GM18498 (cell line): ENCODE measurements around the gene CLRN3.

Experiments used
- ATAC-seq: cut with Tn5 transposase; IDR thresholded peaks from one replicate; pipeline ENCODE4 v1.9.1; 2021; ENCODE audit warnings: mild to moderate bottlenecking, moderate library complexity; ENCODE audit not compliant: unreplicated experiment

Gene CLRN3

DNA sequence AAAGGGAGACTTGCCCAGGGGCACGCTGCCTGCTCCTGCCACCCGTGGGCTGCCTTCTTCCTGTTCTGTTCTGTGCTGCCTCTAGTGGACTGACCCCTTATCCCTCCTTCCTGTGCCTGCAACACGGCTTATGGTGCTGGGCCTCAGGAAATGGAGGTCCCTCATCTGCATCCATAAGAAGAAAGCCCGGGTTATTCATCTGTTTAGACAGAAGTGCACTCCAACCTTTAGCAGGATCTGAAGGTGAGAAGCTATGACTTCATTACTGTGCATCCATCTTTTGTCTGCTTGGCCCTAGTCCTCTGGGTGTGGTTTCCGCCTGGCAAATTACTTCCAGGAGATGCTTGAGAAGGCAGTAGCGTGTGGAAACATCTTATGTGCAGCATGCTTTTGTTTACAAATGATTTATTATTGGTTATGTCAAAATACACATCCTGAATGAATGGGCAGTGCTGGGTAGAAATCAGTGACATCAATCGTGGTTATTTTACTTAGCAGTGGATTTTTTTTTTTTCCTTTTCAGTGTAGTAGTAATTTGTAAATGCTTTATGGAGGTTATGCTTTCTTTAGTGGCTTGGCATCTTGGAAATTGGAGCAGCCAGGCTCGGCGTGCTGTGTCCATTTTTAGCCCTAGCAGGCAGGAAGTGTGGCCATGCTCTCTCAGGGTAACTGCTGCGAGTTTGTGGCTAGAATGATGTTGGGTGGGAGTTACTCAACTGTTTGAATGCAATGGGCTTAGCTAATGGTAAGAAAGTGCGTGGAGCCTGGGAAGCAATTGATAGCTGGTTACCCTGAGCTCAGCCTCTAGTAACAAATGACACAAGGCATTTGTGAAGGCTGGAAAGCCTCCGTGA lies 26.9 kb upstream of the CLRN3 start:
- no peak for ATAC-seq

DNA sequence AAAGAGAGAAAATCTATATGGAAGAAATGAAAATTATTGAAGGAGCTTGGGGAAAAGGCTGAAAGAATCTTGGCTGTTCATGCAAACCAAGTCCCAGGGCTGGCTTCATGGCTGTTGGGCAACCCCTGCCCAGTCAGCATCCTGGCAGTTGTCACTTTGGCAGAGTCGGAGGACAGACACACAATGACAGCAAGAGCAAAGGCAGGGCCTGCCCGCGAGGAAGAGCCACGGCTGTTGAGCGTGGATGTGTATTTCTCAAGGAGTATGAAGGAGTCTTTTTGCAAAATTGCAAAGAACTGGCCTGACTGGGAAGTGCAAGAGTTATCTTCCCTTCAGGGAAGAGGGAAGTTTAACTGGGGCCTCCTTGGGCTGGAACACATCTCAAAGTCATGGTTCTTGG lies 25.8 kb upstream of the CLRN3 start:
- no peak for ATAC-seq

DNA sequence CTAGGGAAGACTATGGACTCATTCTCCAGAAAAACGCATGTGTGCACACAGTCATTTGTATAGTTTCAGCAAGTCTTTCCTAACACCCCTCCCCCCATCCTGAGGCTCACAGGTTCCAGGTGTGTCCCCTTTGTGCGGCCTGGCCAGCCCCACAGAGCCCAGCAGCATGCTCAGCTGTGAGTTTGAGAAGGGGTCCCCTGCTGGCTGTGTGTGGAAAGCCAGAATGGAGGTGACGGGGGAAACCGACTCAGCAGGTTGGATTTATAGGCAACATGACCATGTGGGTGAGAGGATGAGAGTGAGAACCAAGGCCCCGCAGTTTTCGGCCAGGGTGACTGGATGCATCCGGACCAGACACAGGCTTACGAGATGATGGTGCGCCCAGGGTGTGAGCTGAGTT lies 24.1 kb upstream of the CLRN3 start:
- ATAC-seq, result no peak

DNA sequence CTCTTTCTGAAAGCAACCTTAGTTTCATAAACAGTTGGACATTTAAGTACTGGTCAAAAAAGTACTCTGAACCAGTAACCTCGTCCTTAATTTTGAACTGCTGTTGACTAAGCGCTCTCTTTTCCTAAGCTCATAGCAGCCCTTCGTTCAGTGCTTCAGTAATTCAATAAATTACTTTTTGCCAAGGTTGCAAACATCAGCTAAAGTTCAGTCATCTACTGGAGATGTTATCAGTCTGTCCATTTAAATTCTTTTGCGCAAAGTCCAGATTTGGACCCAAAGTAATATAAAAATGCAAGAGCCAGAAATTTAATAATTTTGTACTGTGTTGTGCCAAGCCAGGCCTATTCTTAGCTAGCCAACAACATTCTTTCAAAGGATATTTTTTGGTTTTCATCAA lies 22.6 kb upstream of the CLRN3 start:
- no peak for ATAC-seq

DNA sequence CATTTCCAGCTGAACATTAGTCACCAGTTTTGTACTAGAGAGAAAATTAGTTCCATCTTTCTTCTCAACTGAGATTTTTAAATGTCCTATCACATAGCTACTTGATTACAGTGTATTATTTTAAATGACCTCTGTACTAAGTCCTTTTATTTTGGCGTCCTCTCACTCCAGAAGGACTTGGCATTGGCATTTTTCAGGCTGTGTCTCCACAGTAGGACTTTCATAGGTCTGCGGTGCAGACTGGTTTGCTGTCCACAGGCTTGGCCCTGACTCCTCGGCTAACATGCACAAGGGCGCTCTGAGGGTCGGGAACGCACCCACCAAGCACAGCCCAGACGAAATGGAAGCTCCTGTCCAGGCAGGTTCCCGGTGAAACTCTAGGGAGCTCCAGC lies 20.6 kb upstream of the CLRN3 start:
- ATAC-seq, result no peak

DNA sequence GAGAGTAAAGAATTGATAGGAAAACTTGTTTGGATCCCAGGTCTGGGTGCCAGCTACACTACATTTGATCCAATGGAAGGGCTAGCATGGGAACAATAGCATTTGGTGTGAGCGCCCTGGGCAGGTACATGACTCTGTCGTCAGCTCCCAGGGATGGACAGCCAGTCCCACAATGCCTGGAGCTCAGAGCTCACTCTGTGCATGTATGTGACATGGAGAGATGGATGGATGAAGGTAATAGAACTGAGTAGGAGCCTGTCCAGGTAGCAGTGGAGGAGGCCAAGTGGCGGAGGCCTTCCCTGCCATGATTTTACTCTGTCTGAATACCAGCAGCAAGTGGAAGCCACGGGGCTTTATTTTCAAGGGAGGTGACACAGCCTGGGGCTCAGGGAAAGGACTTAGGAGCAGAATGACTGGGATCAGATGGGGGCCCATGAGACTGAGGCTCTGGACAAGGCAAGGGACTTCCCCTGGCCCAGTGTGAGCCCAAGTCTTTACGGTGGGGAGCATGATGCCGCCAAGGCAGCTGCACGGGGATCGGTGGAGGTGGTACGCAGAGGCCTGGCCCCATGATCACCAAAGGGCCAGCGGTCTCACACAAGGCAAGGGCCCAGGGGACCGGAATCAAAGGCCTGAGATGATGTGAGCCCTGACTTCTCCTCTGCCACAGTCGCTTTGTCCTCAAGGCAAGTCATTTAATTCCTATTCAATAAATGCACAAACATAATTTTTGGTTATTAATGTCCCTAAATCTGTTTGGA lies 20.0 kb upstream of the CLRN3 start:
- no peak for ATAC-seq

DNA sequence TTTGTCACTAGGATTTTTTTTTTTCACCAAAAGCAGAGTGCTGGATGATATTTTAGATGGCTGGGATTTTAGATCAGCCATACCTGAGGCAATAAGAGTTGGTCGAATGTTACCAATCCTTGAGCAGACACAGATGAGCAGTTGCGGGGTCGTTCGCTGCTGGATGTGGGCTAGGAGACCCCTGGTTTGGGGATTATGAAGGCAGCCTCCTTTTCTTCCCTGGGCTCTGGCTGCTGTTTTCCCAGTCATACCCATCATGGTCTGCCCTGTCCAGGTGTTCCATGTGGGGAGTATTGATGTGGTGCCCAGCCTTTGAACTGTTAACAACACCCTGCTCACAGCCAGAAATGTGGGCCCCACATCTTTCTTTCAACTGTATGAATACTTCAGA lies 19.1 kb upstream of the CLRN3 start:
- no peak for ATAC-seq

DNA sequence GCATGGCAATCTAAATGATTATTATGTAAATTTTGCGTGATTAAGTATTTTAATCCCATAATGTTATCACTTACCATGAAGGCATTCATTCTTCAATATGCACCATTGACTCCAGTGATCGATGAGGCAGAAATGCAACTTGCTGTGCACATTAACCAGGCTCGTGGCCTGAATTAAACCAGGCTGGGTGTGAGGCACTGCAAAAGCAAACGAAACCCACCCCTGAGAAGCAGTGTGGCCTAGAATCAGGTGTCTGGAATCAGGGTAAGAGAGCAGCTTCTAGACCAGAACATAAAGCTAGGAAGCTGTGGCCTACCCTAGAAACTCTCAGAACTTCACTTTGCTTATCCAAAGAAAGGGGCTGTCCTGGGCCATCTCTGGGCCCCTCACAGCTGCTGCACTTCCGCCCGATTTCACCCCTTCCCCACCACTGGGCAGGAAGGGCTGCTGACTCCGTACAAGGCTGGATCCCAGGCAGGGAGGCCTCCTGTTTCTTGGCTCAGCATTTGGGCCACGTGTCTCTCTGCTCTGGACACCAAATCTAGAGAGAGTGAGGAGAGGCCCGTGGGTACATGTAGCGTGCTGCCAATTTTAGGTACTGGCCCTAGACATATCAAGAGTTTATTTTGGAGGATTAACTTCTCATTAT lies 18.6 kb upstream of the CLRN3 start:
- no peak for ATAC-seq

DNA sequence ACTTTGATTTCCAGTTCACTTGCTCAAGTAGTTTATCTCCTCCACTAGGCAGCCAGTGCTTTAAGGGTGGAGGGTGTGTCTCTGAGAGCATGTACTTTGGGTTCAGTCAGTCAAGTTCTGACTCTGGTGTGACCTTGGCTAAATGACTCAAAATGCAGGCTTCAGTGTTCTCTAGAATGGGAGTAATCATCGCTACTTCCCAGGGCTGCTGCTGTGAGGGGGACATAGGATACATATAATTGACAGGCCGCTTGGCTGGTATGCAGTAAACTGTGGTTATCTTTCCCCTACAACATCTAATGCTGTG lies 17.7 kb upstream of the CLRN3 start:
- no peak for ATAC-seq

DNA sequence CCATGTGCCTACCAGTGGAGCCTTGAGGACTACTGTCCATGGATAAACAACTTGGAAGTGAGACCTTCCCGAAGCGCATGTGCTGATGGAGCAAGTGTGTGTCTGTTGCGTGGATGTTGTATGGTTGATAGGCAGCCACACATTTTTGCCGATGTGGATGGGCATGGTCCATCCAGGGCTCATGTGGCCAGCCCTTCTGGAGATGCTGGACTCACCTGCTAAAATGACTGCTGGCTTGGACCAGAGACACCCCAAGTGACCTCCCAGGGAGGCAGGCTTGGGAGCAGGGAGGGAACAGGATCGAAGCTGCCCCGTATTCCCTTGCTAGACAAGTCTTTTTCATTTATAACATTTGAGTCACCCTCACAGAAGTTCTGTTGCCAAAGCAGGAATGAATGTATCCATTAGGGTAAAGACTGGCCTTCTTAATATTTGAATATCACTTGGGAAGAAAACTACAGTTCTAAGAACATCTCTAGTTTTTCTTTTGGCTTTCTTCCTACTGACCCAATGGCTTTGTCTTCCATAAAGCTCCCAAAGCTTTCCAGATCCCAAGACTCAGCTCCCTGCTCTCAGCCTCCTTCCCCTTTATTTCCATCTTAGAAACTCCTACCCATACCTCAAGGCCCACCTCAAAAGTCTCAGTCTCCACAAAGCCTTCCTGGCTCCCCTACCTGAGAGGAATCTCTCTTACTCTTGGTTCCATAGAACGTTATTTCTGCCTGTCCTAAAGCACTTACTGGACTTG lies 17.1 kb upstream of the CLRN3 start:
- ATAC-seq, result no peak

DNA sequence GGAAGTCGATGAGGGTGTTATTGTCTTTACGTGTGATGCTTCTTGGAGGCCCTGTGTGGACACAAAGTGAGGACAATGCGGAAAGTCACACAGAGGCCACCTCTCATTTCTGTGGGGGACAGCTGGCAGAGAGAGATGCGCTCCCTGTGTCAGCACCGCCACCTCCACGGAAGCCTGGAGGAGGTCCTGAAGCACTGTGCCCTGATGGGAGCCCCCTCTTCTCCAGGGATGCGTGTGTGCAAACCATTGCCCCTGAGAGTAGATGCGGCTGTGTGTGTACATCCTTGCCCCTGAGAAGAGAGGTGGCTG lies 16.2 kb upstream of the CLRN3 start:
- no peak for ATAC-seq

DNA sequence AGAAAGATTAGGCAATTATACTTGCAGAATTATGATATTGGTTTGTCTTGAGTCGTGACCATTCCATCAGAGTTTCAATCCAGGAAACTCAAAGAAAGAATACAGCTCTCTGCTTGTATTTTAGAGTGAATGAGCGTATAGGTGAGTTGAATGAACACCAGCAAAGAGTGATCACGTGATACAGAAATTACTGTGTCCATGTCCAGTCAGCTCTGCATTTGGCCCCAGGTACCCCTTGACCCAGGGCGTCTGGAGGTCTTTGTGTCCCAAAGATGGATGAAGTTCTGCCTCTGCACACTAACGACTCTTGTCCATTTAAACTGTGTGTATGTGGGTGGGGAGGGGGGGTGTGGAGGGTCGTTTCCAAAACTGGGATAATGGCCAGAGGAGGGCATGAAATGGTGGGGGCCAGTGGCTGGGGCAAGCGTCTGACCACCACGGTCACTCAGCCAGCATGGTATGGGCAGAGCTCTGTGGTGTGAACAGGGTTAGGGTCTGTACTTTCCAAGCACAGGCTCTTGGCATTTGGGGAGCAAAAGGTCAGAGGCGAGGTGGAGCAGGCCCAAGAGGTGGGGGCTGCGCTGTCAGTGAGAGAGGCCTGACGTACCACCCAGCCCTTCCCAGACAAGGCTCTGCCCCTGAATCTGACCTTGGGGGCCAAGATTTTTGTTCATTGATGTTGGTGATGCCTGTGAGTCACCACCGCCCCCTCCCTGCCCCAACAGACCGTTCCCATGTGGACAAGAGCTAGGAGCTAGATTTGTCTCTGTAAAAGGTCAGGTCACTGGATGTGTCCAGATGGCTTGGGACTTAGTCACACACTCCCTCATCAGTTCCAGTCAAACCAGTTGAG lies 15.6 kb upstream of the CLRN3 start:
- ATAC-seq, result no peak

DNA sequence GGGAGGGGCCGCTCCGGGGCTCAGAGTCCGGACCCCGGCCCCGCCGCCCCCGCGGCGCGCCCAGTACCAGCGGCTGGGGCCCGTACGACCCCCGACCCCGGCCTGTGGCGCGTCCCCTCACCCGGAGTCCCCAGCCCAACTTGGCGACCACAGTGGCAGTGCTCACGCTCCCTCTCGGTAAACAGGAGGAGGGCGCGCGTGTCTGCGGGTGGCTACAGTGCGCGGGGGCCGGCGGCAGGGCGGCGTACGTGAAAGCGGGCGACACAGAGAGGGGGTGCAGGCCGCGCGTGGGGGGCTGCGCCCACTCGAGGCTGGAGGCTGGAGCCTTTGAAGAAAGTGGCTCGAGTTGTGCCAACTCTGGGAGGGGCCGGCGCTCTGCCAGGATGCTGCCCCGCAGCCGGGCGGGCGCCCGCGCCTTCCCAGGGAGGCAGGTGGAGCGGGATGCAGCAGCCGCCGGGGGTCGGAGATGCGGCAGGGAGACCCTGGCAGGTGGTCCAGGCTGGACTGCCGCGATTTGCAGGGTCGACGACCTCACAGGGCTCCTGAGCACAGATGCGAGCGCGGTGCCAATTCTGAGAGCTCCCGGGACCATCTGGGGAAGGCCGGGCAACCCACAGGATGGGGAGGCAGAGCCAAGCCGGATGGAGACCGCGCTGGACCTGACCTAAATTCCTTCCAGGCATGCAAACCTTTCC lies 14.8 kb upstream of the CLRN3 start:
- peak; percentile 19 for ATAC-seq

DNA sequence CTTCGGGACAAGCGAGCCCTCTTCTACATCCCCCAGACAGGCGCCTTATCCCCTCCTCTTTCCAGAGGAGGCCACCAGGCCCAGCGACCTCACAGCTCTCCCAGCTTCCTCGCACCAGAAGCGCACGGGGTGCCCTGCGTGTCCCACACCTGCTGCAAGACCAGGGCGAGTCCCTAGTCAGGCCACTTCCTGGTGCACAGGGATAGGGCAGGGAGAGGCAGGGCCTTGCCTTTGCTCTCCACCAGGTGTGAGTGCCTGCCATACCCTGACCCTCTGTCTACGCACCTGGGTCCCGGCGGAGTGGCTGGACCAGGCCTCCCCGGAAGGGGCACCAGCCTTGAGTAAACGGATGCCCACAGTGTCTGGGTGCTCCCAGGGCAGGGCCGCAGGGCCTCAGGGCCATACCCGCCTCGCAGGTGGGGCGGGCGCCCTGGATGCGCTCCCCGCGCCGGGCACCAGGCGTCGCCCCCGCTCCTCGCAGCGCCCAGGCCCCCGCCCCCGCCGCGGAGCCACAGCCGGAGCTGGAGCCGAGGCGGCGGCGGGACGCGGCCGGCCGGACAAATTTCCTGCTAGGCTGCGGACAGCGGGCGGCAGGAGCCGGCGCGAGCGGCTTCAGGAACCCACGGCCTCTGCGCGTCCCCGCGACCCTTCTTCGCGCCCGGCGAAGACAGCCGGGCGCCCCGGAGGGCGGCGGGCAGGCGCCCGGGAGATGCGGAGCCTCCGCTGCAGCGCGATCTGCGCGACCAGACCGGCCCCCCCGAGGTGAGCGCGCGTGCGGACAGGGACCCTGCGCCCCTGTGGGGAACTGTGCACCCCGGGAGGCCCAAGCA lies 14.0 kb upstream of the CLRN3 start, which contains the start of gene PTPRE:
Gene PTPRE, plus strand, starts transcription at position 556 of the 830 bp plus-strand sequence. CDS start 133,779 bp downstream, outside the sequence.
- ATAC-seq, result peak; percentile 95

DNA sequence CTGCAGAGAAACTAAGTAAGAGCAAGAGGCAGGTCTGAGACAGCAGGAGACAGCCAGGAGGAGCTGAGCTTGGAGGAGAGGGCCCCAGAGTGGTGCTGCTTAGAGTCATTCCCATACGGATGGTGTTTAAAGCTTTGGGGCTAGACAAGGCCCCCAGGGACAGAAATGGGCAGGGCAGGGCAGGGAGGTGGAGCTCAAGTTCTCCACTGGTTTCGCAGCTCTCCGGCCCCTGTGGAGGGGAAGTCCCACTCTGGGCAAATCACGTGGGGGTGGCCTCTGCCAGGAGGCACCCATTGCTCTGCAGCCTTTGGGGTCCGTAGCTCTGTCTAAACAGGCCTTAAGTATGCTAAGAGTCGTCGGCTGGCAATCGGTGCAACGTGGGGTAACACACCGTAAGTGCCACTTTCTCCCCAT lies 13.1 kb upstream of the CLRN3 start:
- ATAC-seq, result no peak

DNA sequence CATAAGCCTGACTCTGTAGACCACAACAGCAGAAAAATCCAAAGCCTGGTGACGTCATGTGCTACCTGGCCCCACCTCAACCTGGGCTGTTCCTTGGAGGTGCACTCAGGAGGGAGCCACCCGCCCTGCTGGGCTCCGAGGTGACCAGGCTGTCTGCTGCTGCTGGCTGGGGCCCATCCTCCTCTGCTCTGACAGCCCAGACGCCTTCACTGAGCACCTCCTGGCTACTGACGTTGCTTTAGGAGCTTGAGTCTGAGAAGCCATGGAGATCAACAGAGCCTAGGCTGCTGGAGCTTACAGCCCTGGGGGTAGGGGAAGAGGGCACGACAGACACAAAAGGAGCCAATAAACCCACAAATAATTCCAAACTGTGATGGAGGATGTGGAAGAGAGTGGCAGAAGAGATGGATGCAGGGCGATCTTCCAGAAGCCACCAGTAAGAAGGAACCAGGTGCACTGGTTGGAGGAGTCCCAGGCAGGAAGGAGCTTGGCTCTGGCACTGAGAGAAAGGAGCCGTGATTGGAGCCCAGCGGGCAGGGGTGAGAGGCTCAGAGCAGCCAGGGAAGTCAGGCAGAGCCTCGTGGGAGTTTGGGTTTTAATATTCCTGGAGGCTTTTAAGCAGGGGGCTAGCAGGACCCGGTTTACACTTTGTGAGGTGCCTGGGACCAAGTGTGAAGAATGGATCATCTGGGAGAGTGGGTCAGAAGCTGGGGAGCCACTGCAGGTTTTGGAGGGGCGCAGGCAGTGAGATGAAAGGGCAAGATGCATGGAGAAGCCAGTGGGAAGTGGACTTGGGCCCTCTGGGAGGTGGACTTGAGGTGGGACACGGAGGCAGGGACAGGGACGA lies 12.5 kb upstream of the CLRN3 start:
- no peak for ATAC-seq

DNA sequence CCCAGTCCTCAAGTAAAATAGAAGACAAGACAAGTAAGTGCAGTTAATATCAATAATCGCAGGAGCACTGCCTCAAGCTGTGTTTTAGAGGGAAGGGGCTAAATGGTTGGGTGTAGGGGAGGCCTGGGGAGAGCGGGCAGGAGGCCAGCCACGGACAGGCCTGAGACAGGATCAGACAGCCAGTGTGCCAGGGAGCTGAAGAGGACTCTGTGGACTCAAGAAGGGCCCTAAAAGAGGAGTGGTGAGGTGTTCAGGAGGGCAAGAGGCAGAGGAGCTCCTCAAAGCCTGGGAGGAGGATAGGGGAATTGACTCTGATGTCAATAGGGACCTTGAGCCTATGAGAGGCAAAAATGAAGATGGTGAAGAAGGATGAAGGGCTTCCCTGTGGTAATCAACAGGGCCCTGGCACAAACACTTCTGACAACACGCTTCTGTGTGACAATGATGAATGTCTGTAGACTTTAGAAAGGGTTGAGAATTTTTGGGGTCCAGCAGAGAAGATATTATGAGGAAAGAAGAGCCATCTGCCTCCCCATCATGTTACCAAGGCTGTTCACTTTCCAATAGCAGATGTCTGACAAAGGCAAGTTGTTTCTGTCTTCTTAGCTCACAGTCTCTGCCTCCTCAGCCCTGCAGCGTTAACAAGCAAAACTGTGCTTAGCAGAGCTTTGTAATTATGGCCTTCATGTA lies 11.7 kb upstream of the CLRN3 start:
- no peak for ATAC-seq

DNA sequence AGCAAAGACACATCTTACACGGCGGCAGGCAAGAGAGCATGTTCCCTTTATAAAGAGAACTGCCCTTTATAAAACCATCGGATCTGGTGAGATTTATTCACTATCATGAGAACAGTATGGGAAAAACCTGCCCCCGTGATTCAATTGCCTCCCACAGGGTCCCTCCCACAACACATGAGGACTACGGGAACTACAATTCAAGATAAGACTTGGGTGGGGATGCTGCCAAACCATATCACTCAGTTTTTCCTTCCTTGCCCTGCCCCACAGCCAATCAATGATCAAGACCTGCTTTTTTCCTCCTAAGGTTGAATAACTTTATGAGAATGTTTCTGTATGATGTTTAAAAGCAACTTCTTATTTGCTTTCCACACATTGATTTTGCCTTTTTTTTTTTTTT lies 11.0 kb upstream of the CLRN3 start:
- ATAC-seq, result no peak
